ENCODE data around the gene CA6.

GRCh38 chr1:8986814-8987190 is 41.1 kb downstream of the CA6 start:
- TF ChIP-seq CTCF (IDR thresholded peaks at IDR 0.05; ENCODE audit: poor library complexity) (no peak), EZH2phosphoT487 (IDR thresholded peaks at IDR 0.05; ENCODE audit: low read depth, severe bottlenecking, unreplicated experiment) (no peak)
